ENCODE data around the gene UNC13C.

Gene UNC13C

GRCh38 chr15:54559405-54560069 is 581.3 kb downstream of the UNC13C start:
- H3K4me1 ChIP-seq (ENCODE audit: control insufficient read depth, insufficient read depth, low read length, poor library complexity, severe bottlenecking): no peaks in the 10 kb centered on the region
- H3K4me3 ChIP-seq (ENCODE audit: extremely low read depth, insufficient read depth, low read length, poor library complexity, severe bottlenecking): no peak overlapping the region
- H3K36me3 ChIP-seq (ENCODE audit: control insufficient read depth, insufficient read depth, low read length): no peaks in the 10 kb centered on the region
- no peaks in the 10 kb centered on the region for H3K9me3 ChIP-seq (ENCODE audit: control insufficient read depth, low read length)
- WGBS, 2 experiments (ENCODE audit: insufficient coverage in 2 of 2): 93 to 100% methylated on average over 2 of the region's 4 CpGs
- H3K27ac ChIP-seq (ENCODE audit: low read depth, low read length, severe bottlenecking): no peak overlapping the region

- Histone ChIP-seq H3K9me3 (ENCODE audit: control insufficient read depth, low read length) (no peaks in the 10 kb centered on the region), H3K4me3 (ENCODE audit: extremely low read depth, insufficient read depth, low read length, poor library complexity, severe bottlenecking) (no peak overlapping the region), H3K27ac (ENCODE audit: low read depth, low read length, severe bottlenecking) (no peak overlapping the region), H3K4me1 (ENCODE audit: control insufficient read depth, insufficient read depth, low read length, poor library complexity, severe bottlenecking) (no peaks in the 10 kb centered on the region), H3K36me3 (ENCODE audit: control insufficient read depth, insufficient read depth, low read length) (no peaks in the 10 kb centered on the region)
- WGBS, 2 experiments (ENCODE audit: insufficient coverage in 2 of 2): no CpG with 5 or more reads among the region's 2 CpGs
These were observed 582.2 kb downstream of the UNC13C start for GRCh38 chr15:54560417-54560816.

DNA sequence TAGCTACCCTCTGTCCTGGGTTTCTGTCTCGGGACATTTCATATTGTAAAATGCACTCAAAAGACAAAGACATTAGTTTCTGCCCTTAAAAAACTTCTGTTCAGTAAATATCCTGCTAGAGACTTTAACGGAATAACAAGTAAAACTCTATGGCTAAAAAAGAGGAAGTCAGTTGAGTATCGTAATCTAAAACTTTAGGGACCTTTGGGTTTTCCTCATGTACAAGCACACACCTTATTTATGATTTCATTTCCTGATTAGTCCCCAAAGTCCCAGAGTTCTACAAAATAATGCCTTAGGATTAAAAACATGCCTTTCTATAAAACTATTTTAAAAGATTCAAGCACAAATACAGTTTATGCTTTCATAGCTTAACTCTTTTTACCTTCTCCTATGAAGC is 585.9 kb downstream of the UNC13C start:
- Histone ChIP-seq H3K27ac (ENCODE audit: low read depth, low read length, severe bottlenecking) (no peak overlapping the region), H3K9me3 (ENCODE audit: control insufficient read depth, low read length) (no peaks in the 10 kb centered on the region), H3K36me3 (ENCODE audit: control insufficient read depth, insufficient read depth, low read length) (no peaks in the 10 kb centered on the region), H3K4me1 (ENCODE audit: control insufficient read depth, insufficient read depth, low read length, poor library complexity, severe bottlenecking) (no peaks in the 10 kb centered on the region), H3K4me3 (ENCODE audit: extremely low read depth, insufficient read depth, low read length, poor library complexity, severe bottlenecking) (no peak overlapping the region)
- 92% methylated on average over 2 of the region's 3 CpGs; no CpG with 5 or more reads in 1 of the 2 experiments for WGBS, 2 experiments (ENCODE audit: insufficient coverage in 2 of 2)

DNA sequence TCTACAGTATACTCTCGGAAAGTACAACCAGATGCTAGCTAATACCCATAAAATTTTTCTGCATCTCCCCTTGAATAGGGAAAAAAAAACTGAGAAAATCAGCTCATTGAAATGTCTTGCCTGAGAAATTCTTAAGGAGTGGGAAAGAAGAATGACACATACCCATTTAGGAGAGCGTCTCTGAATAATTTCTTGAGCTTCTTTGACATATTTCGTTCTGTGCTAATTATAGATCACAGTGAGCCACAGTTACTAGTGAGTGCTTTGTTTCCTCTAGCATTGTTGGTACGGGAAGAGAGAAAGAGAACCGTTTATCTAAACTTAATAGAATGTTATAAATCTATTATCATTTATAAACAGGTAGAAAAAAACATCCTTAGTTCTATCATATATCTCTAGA is 588.4 kb downstream of the UNC13C start:
- Histone ChIP-seq H3K4me1 (ENCODE audit: control insufficient read depth, insufficient read depth, low read length, poor library complexity, severe bottlenecking) (no peaks in the 10 kb centered on the region), H3K36me3 (ENCODE audit: control insufficient read depth, insufficient read depth, low read length) (no peaks in the 10 kb centered on the region), H3K4me3 (ENCODE audit: extremely low read depth, insufficient read depth, low read length, poor library complexity, severe bottlenecking) (no peak overlapping the region), H3K27ac (ENCODE audit: low read depth, low read length, severe bottlenecking) (no peak overlapping the region), H3K9me3 (ENCODE audit: control insufficient read depth, low read length) (no peaks in the 10 kb centered on the region)
- 89 to 94% methylated on average over 1 to 3 of the region's 5 CpGs for WGBS, 2 experiments (ENCODE audit: insufficient coverage in 2 of 2)

DNA sequence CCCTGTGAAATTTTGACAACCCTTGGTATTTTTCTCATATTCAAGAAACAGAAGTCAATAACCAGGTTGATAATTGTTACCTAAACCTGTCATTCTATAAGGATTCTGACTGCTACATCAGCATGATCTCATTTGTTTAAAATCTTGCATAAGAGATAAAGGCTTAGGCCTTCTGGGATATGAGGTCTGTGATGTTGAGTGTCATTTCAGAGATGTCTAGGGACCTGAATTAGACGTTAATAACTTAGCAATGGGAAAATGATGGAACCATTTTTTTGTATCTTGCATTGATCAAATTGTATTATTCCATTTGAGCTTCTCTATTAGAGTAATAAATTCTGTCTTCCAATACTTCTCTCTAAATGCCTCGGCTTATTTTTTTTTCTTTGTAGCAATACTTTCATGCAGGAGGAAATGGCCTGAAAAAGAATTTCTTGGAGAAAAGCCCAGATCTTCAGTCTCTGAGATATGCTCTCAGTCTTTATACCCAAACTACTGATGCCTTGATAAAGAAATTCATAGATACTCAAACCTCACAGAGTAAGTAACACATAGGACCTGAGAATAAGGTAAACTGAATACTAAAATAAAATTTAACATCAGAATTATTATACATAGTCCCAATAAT is 589.3 kb downstream of the UNC13C start:
- Histone ChIP-seq H3K27ac (ENCODE audit: low read depth, low read length, severe bottlenecking) (no peak overlapping the region), H3K36me3 (ENCODE audit: control insufficient read depth, insufficient read depth, low read length) (no peaks in the 10 kb centered on the region), H3K9me3 (ENCODE audit: control insufficient read depth, low read length) (no peaks in the 10 kb centered on the region), H3K4me1 (ENCODE audit: control insufficient read depth, insufficient read depth, low read length, poor library complexity, severe bottlenecking) (no peaks in the 10 kb centered on the region), H3K4me3 (ENCODE audit: extremely low read depth, insufficient read depth, low read length, poor library complexity, severe bottlenecking) (no peak overlapping the region)
- 60% methylated on average over 1 of the region's 2 CpGs; no CpG with 5 or more reads in 1 of the 2 experiments for WGBS, 2 experiments (ENCODE audit: insufficient coverage in 2 of 2)

GRCh38 chr15:54568381-54568780 is 590.1 kb downstream of the UNC13C start:
- no CpG with 5 or more reads among the region's 1 CpG for WGBS, 2 experiments (ENCODE audit: insufficient coverage in 2 of 2)
- Histone ChIP-seq H3K27ac (ENCODE audit: low read depth, low read length, severe bottlenecking) (no peak overlapping the region), H3K4me1 (ENCODE audit: control insufficient read depth, insufficient read depth, low read length, poor library complexity, severe bottlenecking) (no peaks in the 10 kb centered on the region), H3K36me3 (ENCODE audit: control insufficient read depth, insufficient read depth, low read length) (no peaks in the 10 kb centered on the region), H3K4me3 (ENCODE audit: extremely low read depth, insufficient read depth, low read length, poor library complexity, severe bottlenecking) (no peak overlapping the region), H3K9me3 (ENCODE audit: control insufficient read depth, low read length) (no peaks in the 10 kb centered on the region)

GRCh38 chr15:54571576-54571975 is 593.3 kb downstream of the UNC13C start:
- Histone ChIP-seq H3K36me3 (ENCODE audit: control insufficient read depth, insufficient read depth, low read length) (no peaks in the 10 kb centered on the region), H3K4me3 (ENCODE audit: extremely low read depth, insufficient read depth, low read length, poor library complexity, severe bottlenecking) (no peak overlapping the region), H3K9me3 (ENCODE audit: control insufficient read depth, low read length) (no peaks in the 10 kb centered on the region), H3K4me1 (ENCODE audit: control insufficient read depth, insufficient read depth, low read length, poor library complexity, severe bottlenecking) (no peaks in the 10 kb centered on the region), H3K27ac (ENCODE audit: low read depth, low read length, severe bottlenecking) (no peak overlapping the region)
- WGBS, 2 experiments (ENCODE audit: insufficient coverage in 2 of 2): 100% methylated on average over 1 of the region's 1 CpG; no CpG with 5 or more reads in 1 of the 2 experiments

DNA sequence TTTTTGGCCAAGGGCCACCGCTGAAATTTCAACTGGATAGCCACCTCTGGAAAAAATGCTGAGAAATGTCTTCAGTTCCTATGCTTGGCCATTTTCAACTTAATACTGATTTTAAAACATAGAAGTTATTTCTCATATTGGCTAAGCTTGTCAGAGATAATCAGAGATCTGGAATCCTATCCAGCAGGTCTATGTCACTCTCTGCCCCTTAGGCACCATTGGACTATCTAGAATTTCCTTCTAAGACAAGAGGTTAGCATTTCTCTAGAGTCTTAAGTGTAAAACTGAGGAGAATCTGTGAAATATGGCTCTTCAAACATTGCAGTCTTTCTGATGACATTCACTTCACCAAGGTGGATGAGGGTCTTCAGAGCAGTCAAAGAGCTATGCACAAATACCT is 597.3 kb downstream of the UNC13C start:
- WGBS, 2 experiments (ENCODE audit: insufficient coverage in 2 of 2): 100% methylated on average over 1 of the region's 1 CpG; no CpG with 5 or more reads in 1 of the 2 experiments
- H3K9me3 ChIP-seq (ENCODE audit: control insufficient read depth, low read length): no peaks in the 10 kb centered on the region
- no peaks in the 10 kb centered on the region for H3K4me1 ChIP-seq (ENCODE audit: control insufficient read depth, insufficient read depth, low read length, poor library complexity, severe bottlenecking)
- no peak overlapping the region for H3K27ac ChIP-seq (ENCODE audit: low read depth, low read length, severe bottlenecking)
- no peak overlapping the region for H3K4me3 ChIP-seq (ENCODE audit: extremely low read depth, insufficient read depth, low read length, poor library complexity, severe bottlenecking)
- no peaks in the 10 kb centered on the region for H3K36me3 ChIP-seq (ENCODE audit: control insufficient read depth, insufficient read depth, low read length)

- Histone ChIP-seq H3K27ac (ENCODE audit: low read depth, low read length, severe bottlenecking) (no peak overlapping the region), H3K4me3 (ENCODE audit: extremely low read depth, insufficient read depth, low read length, poor library complexity, severe bottlenecking) (no peak overlapping the region), H3K4me1 (ENCODE audit: control insufficient read depth, insufficient read depth, low read length, poor library complexity, severe bottlenecking) (no peaks in the 10 kb centered on the region), H3K36me3 (ENCODE audit: control insufficient read depth, insufficient read depth, low read length) (no peaks in the 10 kb centered on the region), H3K9me3 (ENCODE audit: control insufficient read depth, low read length) (no peaks in the 10 kb centered on the region)
- 85 to 100% methylated on average over 1 to 3 of the region's 4 CpGs for WGBS, 2 experiments (ENCODE audit: insufficient coverage in 2 of 2)
These were observed 598.2 kb downstream of the UNC13C start for GRCh38 chr15:54576298-54576935.

- H3K27ac ChIP-seq (ENCODE audit: low read depth, low read length, severe bottlenecking): no peak overlapping the region
- H3K9me3 ChIP-seq (ENCODE audit: control insufficient read depth, low read length): no peaks in the 10 kb centered on the region
- H3K36me3 ChIP-seq (ENCODE audit: control insufficient read depth, insufficient read depth, low read length): no peaks in the 10 kb centered on the region
- no peak overlapping the region for H3K4me3 ChIP-seq (ENCODE audit: extremely low read depth, insufficient read depth, low read length, poor library complexity, severe bottlenecking)
- WGBS, 2 experiments (ENCODE audit: insufficient coverage in 2 of 2): 60 to 75% methylated on average over 2 to 3 of the region's 4 CpGs
- H3K4me1 ChIP-seq (ENCODE audit: control insufficient read depth, insufficient read depth, low read length, poor library complexity, severe bottlenecking): no peaks in the 10 kb centered on the region
These were observed 599.4 kb downstream of the UNC13C start for GRCh38 chr15:54577476-54578250.
